Measurements from ENCODE around the gene LINGO3. TPM values are rescaled to one million over a fixed set of nuclear protein-coding genes. Genes with fewer than 3 reads are reported as not detected.
A peak's percentile ranks its signal among the peaks of the same experiment; 100 is the strongest.

Gene LINGO3
- total and polyA plus RNA-seq, 10 of the 15 experiments (the other 5 are each of a cell fraction or from before 2014, with no cell fraction given) = 0.09 to 2.0 (median 0.40) TPM; not detected in 5

GRCh38 chr19:2274931-2275535, 32.9 kb downstream of the LINGO3 start:
- ATAC-seq (no peak), FAIRE-seq (peak; percentile 56), DNase-seq (ENCODE audit: low read depth, low spot score) (no peak)
- ChIA-PET RAD21 (ENCODE audit: unreplicated experiment) (interaction anchor here (1.1 to 4.5 kb wide), 5 partner anchors 14 to 117 kb away, joined by 3 to 44 read pairs (median 4); no protein-coding TSS in a partner anchor), SMC1A (ENCODE audit: uncharacterized antibody, unreplicated experiment) (interaction anchor here (0.9 to 5.1 kb wide), 6 partner anchors 13 to 117 kb away, joined by 3 to 30 read pairs (median 4); no protein-coding TSS in a partner anchor), CTCF (interaction anchor here (1.0 to 6.4 kb wide), 11 partner anchors 9 to 153 kb away, joined by 3 to 46 read pairs (median 8); partner anchors contain the start of gene TIMM13), POLR2A (interaction anchor here (0.6 to 1.6 kb wide), 3 partner anchors 37 to 273 kb away, joined by 3 to 4 read pairs (median 3); no protein-coding TSS in a partner anchor)
- peaks cover 7% of the 10 kb centered on the region for H3K4me1 ChIP-seq (ENCODE audit: control insufficient read depth, insufficient read depth, low read length)
- peaks cover 4 to 19% of the 10 kb centered on the region in 2 experiments for H3K36me3 ChIP-seq (ENCODE audit: control insufficient read depth in 2 of 2, insufficient read depth in 2 of 2, low read length in 1 of 2)
- H3K4me3 ChIP-seq = no peak overlapping the region
- H3K4me2 ChIP-seq (ENCODE audit: control insufficient read depth, insufficient read depth) = no peak overlapping the region
- intact Hi-C loops (cut with micrococcal nuclease; ENCODE audit: unreplicated experiment) = loop anchor here (1.0 to 10.0 kb wide), 4 partner anchors 41 to 510 kb away; partner anchors contain the start of genes SGTA and THOP1
- no peaks in the 10 kb centered on the region for H3K27me3 ChIP-seq (replicated peaks in 1 of 2; ENCODE audit: control insufficient read depth in 2 of 2, insufficient read depth in 2 of 2, low read length in 1 of 2)
- no peak overlapping the region for H2AFZ ChIP-seq (ENCODE audit: control insufficient read depth, low read depth, low read length)
- in situ Hi-C loops (cut with MboI) = loop anchor here (5.0 to 10.0 kb wide), 3 partner anchors 38 to 340 kb away; partner anchors contain the start of genes PLEKHJ1 and SF3A2
- H3K9me3 ChIP-seq (replicated peaks; ENCODE audit: control insufficient read depth, insufficient read depth, low read length) = no peaks in the 10 kb centered on the region
- H4K20me1 ChIP-seq (ENCODE audit: control insufficient read depth, insufficient read depth) = peaks cover 13% of the 10 kb centered on the region
- no peak overlapping the region for H3K27ac ChIP-seq (ENCODE audit: control insufficient read depth, insufficient read depth)
- no peak overlapping the region for H3K9ac ChIP-seq (ENCODE audit: control insufficient read depth, insufficient read depth, low read length)
- no TSS peak for BruUV-seq (replicated peaks)
- WGBS (ENCODE audit: insufficient coverage, insufficient replicate concordance, low lambda C conversion rate, missing lambda C conversion rate) = 67% methylated on average over 8 of the region's 16 CpGs
- H3K79me2 ChIP-seq (ENCODE audit: control insufficient read depth, insufficient read depth, low read length) = peaks cover 46% of the 10 kb centered on the region
- TF ChIP-seq EP300 (IDR thresholded peaks at IDR 0.05; ENCODE audit: borderline replicate concordance in 1 of 2, control insufficient read depth in 1 of 2, low read depth in 2 of 2, low read length in 2 of 2) (no peak), POLR2A (IDR thresholded peaks at IDR 0.05; ENCODE audit: low read depth, low read length) (peak; percentile 36), E4F1 (IDR thresholded peaks at IDR 0.05; ENCODE audit: borderline replicate concordance, partially characterized antibody) (no peak), KDM1A (IDR thresholded peaks at IDR 0.05; ENCODE audit: borderline replicate concordance) (no peak), ZBED1 (IDR thresholded peaks at IDR 0.05; ENCODE audit: borderline replicate concordance) (no peak), EED (IDR thresholded peaks at IDR 0.05; ENCODE audit: low read depth) (no peak), PBX3 (IDR thresholded peaks at IDR 0.05; ENCODE audit: insufficient replicate concordance, low read depth, low read length) (no peak), ETV6 (conservative IDR thresholded peaks at IDR 0.05 in 1 of 2, IDR thresholded peaks at IDR 0.05 in 1 of 2; ENCODE audit: borderline replicate concordance in 1 of 2, low read depth in 1 of 2) (no peak), RELA (IDR thresholded peaks at IDR 0.05; ENCODE audit: borderline replicate concordance, partially characterized antibody) (no peak), JUNB (IDR thresholded peaks at IDR 0.05) (no peak), NFIC (IDR thresholded peaks at IDR 0.05; ENCODE audit: low read depth, low read length) (no peak), ZNF622 (IDR thresholded peaks at IDR 0.05) (no peak), NFXL1 (IDR thresholded peaks at IDR 0.05; ENCODE audit: borderline replicate concordance) (no peak), MTA3 (IDR thresholded peaks at IDR 0.05; ENCODE audit: borderline replicate concordance, low read length) (0 out of 2 replicates have a peak, but pooled peaks have one; percentile 45), POLR2AphosphoS5 (IDR thresholded peaks at IDR 0.05; ENCODE audit: low read length) (peak; percentile 76; the same call in 1 of the 2 replicates), TCF3 (IDR thresholded peaks at IDR 0.05; ENCODE audit: borderline replicate concordance, insufficient read depth, low read depth, low read length) (no peak), RFX5 (IDR thresholded peaks at IDR 0.05; ENCODE audit: low read depth, low read length) (no peak), NBN (IDR thresholded peaks at IDR 0.05) (0 out of 2 replicates have a peak, but pooled peaks have one; percentile 53), ZBTB33 (IDR thresholded peaks at IDR 0.05) (peak; percentile 89)

Data from GM12878 (cell line).